ENCODE results near the gene ZNF549.

DNA sequence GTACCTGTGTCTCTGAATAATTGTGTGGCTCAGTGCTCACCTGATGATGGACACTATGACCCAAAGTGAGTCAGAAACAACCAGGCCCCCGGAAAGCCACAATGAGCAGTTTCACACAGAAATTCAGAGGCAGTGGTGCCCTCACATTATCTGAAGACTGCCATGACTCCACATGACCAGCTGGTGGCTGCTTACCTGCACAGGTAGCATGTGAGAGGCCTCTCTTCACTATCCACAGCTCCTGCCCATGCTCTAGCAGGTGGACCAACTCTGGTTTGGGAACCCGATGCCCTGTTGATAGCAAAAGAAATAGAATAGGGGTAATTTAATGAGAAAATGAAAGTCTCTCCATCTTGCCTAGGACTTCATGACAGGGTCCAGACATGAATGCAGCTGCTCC, 25.3 kb downstream of the ZNF549 start:
- TF ChIP-seq POLR2A (IDR thresholded peaks at IDR 0.05): no peak
- TF ChIP-seq, protein P1, sequence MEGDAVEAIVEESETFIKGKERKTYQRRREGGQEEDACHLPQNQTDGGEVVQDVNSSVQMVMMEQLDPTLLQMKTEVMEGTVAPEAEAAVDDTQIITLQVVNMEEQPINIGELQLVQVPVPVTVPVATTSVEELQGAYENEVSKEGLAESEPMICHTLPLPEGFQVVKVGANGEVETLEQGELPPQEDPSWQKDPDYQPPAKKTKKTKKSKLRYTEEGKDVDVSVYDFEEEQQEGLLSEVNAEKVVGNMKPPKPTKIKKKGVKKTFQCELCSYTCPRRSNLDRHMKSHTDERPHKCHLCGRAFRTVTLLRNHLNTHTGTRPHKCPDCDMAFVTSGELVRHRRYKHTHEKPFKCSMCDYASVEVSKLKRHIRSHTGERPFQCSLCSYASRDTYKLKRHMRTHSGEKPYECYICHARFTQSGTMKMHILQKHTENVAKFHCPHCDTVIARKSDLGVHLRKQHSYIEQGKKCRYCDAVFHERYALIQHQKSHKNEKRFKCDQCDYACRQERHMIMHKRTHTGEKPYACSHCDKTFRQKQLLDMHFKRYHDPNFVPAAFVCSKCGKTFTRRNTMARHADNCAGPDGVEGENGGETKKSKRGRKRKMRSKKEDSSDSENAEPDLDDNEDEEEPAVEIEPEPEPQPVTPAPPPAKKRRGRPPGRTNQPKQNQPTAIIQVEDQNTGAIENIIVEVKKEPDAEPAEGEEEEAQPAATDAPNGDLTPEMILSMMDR (IDR thresholded peaks at IDR 0.05): no peak
